Lower leg skin (tissue), 3 donors: ENCODE results near the gene LEKR1.

Experiments used
- POLR2A ChIP-seq, 2 donors: fragments of 450-650 bp; IDR thresholded peaks; one replicate each; pipeline ENCODE4 v1.6.1; 2016 to 2017; ENCODE audit warnings: antibody characterized with exemption in 2 of 2, mild to moderate bottlenecking in 1 of 2, moderate library complexity in 1 of 2
- TF ChIP-seq, protein P1 (sequence below), 3 donors: fragments of 450-650 bp; IDR thresholded peaks; one replicate each; pipeline ENCODE4 v1.5.1; 2016; ENCODE audit warnings: antibody characterized with exemption in 3 of 3, mild to moderate bottlenecking in 3 of 3, moderate library complexity in 2 of 3

DNA sequence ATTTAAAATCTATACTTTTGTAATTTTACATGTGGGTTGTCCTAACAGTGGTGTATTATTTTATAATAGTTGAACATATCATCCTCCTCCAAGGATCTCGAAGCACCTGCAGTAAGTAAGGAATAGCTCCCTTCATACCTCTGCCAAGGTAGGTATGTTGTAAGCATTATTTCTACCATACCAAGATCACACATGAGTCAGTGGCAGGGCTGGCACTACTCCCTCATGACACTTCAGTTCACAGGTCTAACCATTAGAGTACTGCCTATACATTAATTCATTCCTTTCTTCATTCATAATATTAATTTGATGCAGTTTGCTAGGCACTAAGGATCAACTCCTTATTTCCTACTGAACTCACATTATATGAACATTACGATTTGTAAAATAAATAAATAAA is 11.9 kb upstream of the LEKR1 start:
- TF ChIP-seq, protein P1, sequence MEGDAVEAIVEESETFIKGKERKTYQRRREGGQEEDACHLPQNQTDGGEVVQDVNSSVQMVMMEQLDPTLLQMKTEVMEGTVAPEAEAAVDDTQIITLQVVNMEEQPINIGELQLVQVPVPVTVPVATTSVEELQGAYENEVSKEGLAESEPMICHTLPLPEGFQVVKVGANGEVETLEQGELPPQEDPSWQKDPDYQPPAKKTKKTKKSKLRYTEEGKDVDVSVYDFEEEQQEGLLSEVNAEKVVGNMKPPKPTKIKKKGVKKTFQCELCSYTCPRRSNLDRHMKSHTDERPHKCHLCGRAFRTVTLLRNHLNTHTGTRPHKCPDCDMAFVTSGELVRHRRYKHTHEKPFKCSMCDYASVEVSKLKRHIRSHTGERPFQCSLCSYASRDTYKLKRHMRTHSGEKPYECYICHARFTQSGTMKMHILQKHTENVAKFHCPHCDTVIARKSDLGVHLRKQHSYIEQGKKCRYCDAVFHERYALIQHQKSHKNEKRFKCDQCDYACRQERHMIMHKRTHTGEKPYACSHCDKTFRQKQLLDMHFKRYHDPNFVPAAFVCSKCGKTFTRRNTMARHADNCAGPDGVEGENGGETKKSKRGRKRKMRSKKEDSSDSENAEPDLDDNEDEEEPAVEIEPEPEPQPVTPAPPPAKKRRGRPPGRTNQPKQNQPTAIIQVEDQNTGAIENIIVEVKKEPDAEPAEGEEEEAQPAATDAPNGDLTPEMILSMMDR (IDR thresholded peaks at IDR 0.05): no peak
- TF ChIP-seq POLR2A (IDR thresholded peaks at IDR 0.05): no peak
